OCI-LY7 (cell line): ENCODE data around the gene DENND2A.

ENCODE experiments used
- EZH2phosphoT487 ChIP-seq: fragments of 200-600 bp; sonication (generic); IDR thresholded peaks from 2 replicates; pipeline ENCODE4 v1.6.1; 2018; ENCODE audit warnings: low read depth, borderline replicate concordance, mild to moderate bottlenecking, mixed run types, antibody characterized with exemption, low read length, moderate library complexity, mixed read lengths
- TF ChIP-seq, protein P1 (sequence below): fragments of 200-600 bp; sonication (generic); conservative IDR thresholded peaks from 2 replicates; pipeline ENCODE4 v1.5.1; 2014; ENCODE audit warnings: mild to moderate bottlenecking, antibody characterized with exemption, low read length, moderate library complexity, mixed read lengths

DNA sequence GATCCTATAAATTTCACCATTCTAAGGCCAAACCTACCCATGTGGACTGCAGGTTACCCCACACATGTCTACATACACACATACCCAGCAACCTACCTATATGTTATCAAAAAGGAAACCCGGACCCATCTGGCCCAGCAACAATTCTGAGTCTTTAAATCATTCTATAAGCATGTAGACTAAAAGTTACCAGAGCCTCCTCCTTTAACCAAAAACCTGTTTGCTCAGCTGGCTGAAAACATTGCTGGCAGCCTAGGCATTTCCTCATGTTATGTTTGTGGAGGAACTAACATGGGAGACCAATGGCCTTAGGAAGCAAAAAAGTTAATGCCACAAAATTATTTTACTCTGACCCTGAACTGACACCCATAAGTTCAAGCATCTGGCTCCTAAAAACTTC is 26.9 kb upstream of the DENND2A start:
- TF ChIP-seq, protein P1, sequence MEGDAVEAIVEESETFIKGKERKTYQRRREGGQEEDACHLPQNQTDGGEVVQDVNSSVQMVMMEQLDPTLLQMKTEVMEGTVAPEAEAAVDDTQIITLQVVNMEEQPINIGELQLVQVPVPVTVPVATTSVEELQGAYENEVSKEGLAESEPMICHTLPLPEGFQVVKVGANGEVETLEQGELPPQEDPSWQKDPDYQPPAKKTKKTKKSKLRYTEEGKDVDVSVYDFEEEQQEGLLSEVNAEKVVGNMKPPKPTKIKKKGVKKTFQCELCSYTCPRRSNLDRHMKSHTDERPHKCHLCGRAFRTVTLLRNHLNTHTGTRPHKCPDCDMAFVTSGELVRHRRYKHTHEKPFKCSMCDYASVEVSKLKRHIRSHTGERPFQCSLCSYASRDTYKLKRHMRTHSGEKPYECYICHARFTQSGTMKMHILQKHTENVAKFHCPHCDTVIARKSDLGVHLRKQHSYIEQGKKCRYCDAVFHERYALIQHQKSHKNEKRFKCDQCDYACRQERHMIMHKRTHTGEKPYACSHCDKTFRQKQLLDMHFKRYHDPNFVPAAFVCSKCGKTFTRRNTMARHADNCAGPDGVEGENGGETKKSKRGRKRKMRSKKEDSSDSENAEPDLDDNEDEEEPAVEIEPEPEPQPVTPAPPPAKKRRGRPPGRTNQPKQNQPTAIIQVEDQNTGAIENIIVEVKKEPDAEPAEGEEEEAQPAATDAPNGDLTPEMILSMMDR = no peak
- no peak for TF ChIP-seq EZH2phosphoT487
